ENCODE data around the gene CHID1.

DNA sequence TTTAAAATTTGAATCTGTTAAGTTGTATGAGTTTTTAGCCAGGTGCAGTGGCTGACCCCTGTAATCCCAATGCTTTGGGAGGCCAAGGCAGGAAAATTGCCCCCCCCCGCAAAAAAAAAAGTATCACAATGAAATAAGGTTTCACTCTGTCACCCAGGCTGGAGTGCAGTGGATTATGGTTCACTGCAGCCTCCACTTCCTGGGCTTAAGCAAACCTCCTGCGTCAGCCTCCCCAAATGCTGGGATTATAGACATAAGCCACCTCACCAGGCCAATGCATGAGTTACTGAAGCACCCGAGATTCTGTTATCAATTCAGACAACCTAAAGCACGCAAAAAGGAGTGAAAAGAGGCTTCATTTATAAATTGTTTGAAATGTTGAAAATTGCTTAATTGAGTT lies 2.4 kb upstream of the CHID1 start:
- no peak for TF ChIP-seq EZH2 (IDR thresholded peaks at IDR 0.05; ENCODE audit: insufficient read depth, poor library complexity, severe bottlenecking)
- no peak for TF ChIP-seq EZH2phosphoT487 (IDR thresholded peaks at IDR 0.05; ENCODE audit: insufficient read depth, low read depth)
